HepG2 (cell line): ENCODE results near the gene HAUS1. TPM values are rescaled to one million over a fixed set of nuclear protein-coding genes. Genes with fewer than 3 reads are reported as not detected.

Experiments used
- EED ChIP-seq: sonication (generic); formaldehyde crosslinking; IDR thresholded peaks from 2 replicates; pipeline ENCODE4 v1.5.0; 2020; ENCODE audit warnings: mild to moderate bottlenecking, missing genetic modification reagents
- ESRRA ChIP-seq: sonication (generic); formaldehyde crosslinking; IDR thresholded peaks from 2 replicates; pipeline ENCODE4 v1.5.1; 2020; ENCODE audit warnings: mild to moderate bottlenecking, low read depth, missing genetic modification reagents
- ETV5 ChIP-seq: IDR thresholded peaks from 2 replicates; pipeline ENCODE4 v1.6.1; 2018; ENCODE audit warnings: missing biosample characterization, missing genetic modification reagents, inconsistent platforms, borderline replicate concordance
- FOXM1 ChIP-seq: sonication (generic); formaldehyde crosslinking; IDR thresholded peaks from 2 replicates; pipeline ENCODE4 v1.5.0; 2020; ENCODE audit warnings: missing genetic modification reagents
- GLI4 ChIP-seq: sonication (generic); formaldehyde crosslinking; IDR thresholded peaks from 2 replicates; pipeline ENCODE4 v1.5.1; 2020; ENCODE audit warnings: missing genetic modification reagents, mild to moderate bottlenecking, moderate library complexity, borderline replicate concordance
- GZF1 ChIP-seq: sonication (generic); formaldehyde crosslinking; IDR thresholded peaks from 2 replicates; pipeline ENCODE4 v1.5.1; 2020; ENCODE audit warnings: mild to moderate bottlenecking, missing genetic modification reagents
- ISX ChIP-seq: sonication (generic); formaldehyde crosslinking; conservative IDR thresholded peaks from 2 replicates; pipeline ENCODE4 v1.5.0; 2020; ENCODE audit warnings: missing genetic modification reagents
- MAF1 ChIP-seq: sonication (generic); formaldehyde crosslinking; IDR thresholded peaks from 2 replicates; pipeline ENCODE4 v1.5.0; 2020; ENCODE audit warnings: missing genetic modification reagents, borderline replicate concordance
- MBNL3 ChIP-seq: fragments of 250-450 bp; sonication (Bioruptor Pico); conservative IDR thresholded peaks from 2 replicates; pipeline ENCODE4 v1.8.0; 2022; ENCODE audit warnings: mild to moderate bottlenecking, inconsistent platforms
- PHF21A ChIP-seq: sonication (generic); formaldehyde crosslinking; IDR thresholded peaks from 2 replicates; pipeline ENCODE4 v1.5.0; 2020; ENCODE audit warnings: mild to moderate bottlenecking, missing genetic modification reagents
- SALL1 ChIP-seq: sonication (generic); formaldehyde crosslinking; IDR thresholded peaks from 2 replicates; pipeline ENCODE4 v1.8.0; 2022; ENCODE audit warnings: mild to moderate bottlenecking, missing genetic modification reagents
- SMAD1 ChIP-seq: sonication (generic); formaldehyde crosslinking; IDR thresholded peaks from 2 replicates; pipeline ENCODE4 v1.4.0; 2020; ENCODE audit warnings: missing genetic modification reagents, low read depth, mild to moderate bottlenecking, borderline replicate concordance
- SP5 ChIP-seq: IDR thresholded peaks from 2 replicates; pipeline ENCODE4 v1.6.1; 2016; ENCODE audit warnings: low read depth, borderline replicate concordance
- TMF1 ChIP-seq: sonication (generic); formaldehyde crosslinking; IDR thresholded peaks from 2 replicates; pipeline ENCODE4 v1.8.1; 2022; ENCODE audit warnings: low read depth, missing genetic modification reagents
- ZBTB42 ChIP-seq: sonication (generic); formaldehyde crosslinking; IDR thresholded peaks from 2 replicates; pipeline ENCODE4 v1.5.0; 2020; ENCODE audit warnings: mild to moderate bottlenecking, missing genetic modification reagents
- ZFP36L2 ChIP-seq: sonication (generic); formaldehyde crosslinking; IDR thresholded peaks from 2 replicates; pipeline ENCODE4 v1.4.0; 2020; ENCODE audit warnings: missing genetic modification reagents
- ZKSCAN1 ChIP-seq: fragments of 150-350 bp; IDR thresholded peaks from 2 replicates; pipeline ENCODE4 v1.6.1; 2014; ENCODE audit warnings: low read length
- ZKSCAN5 ChIP-seq: sonication (generic); formaldehyde crosslinking; IDR thresholded peaks from 2 replicates; pipeline ENCODE4 v1.5.1; 2020; ENCODE audit warnings: mild to moderate bottlenecking, missing genetic modification reagents
- ZNF10 ChIP-seq: sonication (generic); formaldehyde crosslinking; IDR thresholded peaks from 2 replicates; pipeline ENCODE4 v1.4.0; 2020; ENCODE audit warnings: mild to moderate bottlenecking, low read depth, missing genetic modification reagents, borderline replicate concordance
- ZNF124 ChIP-seq: sonication (generic); formaldehyde crosslinking; IDR thresholded peaks from 2 replicates; pipeline ENCODE4 v1.4.0; 2020; ENCODE audit warnings: missing genetic modification reagents
- ZNF17 ChIP-seq: sonication (generic); formaldehyde crosslinking; IDR thresholded peaks from 2 replicates; pipeline ENCODE4 v1.5.0; 2020; ENCODE audit warnings: mild to moderate bottlenecking, missing genetic modification reagents
- ZNF576 ChIP-seq: sonication (generic); formaldehyde crosslinking; IDR thresholded peaks from 2 replicates; pipeline ENCODE4 v1.4.0; 2020; ENCODE audit warnings: mild to moderate bottlenecking, missing genetic modification reagents
- ZNF660 ChIP-seq: sonication (generic); formaldehyde crosslinking; IDR thresholded peaks from 2 replicates; pipeline ENCODE4 v1.5.1; 2020; ENCODE audit warnings: mild to moderate bottlenecking, low read depth, missing genetic modification reagents, borderline replicate concordance
- ZNF710 ChIP-seq: sonication (generic); formaldehyde crosslinking; IDR thresholded peaks from 2 replicates; pipeline ENCODE4 v1.5.0; 2020; ENCODE audit warnings: mild to moderate bottlenecking, missing genetic modification reagents, borderline replicate concordance
- polyA plus RNA-seq, 8 experiments: library from polyadenylated mRNA; depleted of rRNA in 3 of 8; stranded (reverse) in 7 of 8; unstranded in 1 of 8; fragments of >200 nt; fragmentation: Illumina TruSeq in 4 of 8; extraction: Trizol in 4 of 8; gene quantifications; 2 replicates each; pipeline versions ENCODE4 v1.2.1 to v1.2.3, GENCODE V29; 2011 to 2016; ENCODE audit warnings: low read depth in 4 of 8, missing spikeins in 1 of 8, mixed read lengths in 1 of 8; ENCODE audit not compliant: insufficient read depth in 1 of 8
- total RNA-seq, 5 experiments: library from RNA; depleted of rRNA; stranded (reverse); fragments of >200 nt; fragmentation: Illumina TruSeq; extraction: Trizol; gene quantifications; 2 replicates each; pipeline ENCODE4 v1.2.3, GENCODE V29; 2016; ENCODE audit warnings: low read depth in 1 of 5
- TF ChIP-seq, protein P1 (sequence below): sonication (generic); formaldehyde crosslinking; IDR thresholded peaks from 2 replicates; pipeline ENCODE4 v1.4.0; 2020; ENCODE audit warnings: mild to moderate bottlenecking, low read depth, missing genetic modification reagents
- TF ChIP-seq, protein P2 (sequence below): sonication (generic); formaldehyde crosslinking; IDR thresholded peaks from 2 replicates; pipeline ENCODE4 v1.5.0; 2020; ENCODE audit warnings: mild to moderate bottlenecking, low read depth, missing genetic modification reagents, borderline replicate concordance

Gene HAUS1
- total and polyA plus RNA-seq, 2 of the 13 experiments (the other 11 are each of a cell fraction or from before 2014, with no cell fraction given), result 20.6 to 59.2 TPM

GRCh38 chr18:46173393-46174341 is 69.5 kb downstream of the HAUS1 start (continued):
- peak; percentile 12; the same call in 1 of the 2 replicates for TF ChIP-seq ZNF710 (CRISPR knock-in tag)
- TF ChIP-seq TMF1 (CRISPR knock-in tag), result no peak
- TF ChIP-seq SALL1 (CRISPR knock-in tag), result peak; percentile 68
- TF ChIP-seq EED (CRISPR knock-in tag), result no peak
- no peak for TF ChIP-seq ZFP36L2 (CRISPR knock-in tag)
- no peak for TF ChIP-seq ZNF17 (CRISPR knock-in tag)
- TF ChIP-seq MBNL3 (CRISPR knock-in tag), result no peak
- no peak; the same call in 1 of the 2 replicates for TF ChIP-seq MAF1
- peak; percentile 88 for TF ChIP-seq PHF21A (CRISPR knock-in tag)
- TF ChIP-seq ZNF660 (CRISPR knock-in tag), result no peak
- TF ChIP-seq ZKSCAN5 (CRISPR knock-in tag), result no peak
- no peak for TF ChIP-seq FOXM1 (CRISPR knock-in tag)
- peak; percentile 89 for TF ChIP-seq ETV5
- 0 out of 2 replicates have a peak, but pooled peaks have one; percentile 25 for TF ChIP-seq GZF1 (CRISPR knock-in tag)
- no peak for TF ChIP-seq ISX
- TF ChIP-seq, protein P1, sequence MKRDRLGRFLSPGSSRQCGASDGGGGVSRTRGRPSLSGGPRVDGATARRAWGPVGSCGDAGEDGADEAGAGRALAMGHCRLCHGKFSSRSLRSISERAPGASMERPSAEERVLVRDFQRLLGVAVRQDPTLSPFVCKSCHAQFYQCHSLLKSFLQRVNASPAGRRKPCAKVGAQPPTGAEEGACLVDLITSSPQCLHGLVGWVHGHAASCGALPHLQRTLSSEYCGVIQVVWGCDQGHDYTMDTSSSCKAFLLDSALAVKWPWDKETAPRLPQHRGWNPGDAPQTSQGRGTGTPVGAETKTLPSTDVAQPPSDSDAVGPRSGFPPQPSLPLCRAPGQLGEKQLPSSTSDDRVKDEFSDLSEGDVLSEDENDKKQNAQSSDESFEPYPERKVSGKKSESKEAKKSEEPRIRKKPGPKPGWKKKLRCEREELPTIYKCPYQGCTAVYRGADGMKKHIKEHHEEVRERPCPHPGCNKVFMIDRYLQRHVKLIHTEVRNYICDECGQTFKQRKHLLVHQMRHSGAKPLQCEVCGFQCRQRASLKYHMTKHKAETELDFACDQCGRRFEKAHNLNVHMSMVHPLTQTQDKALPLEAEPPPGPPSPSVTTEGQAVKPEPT (CRISPR knock-in tag), result no peak
- TF ChIP-seq ZNF124 (CRISPR knock-in tag), result peak; percentile 63; the same call in 1 of the 2 replicates
- TF ChIP-seq, protein P2, sequence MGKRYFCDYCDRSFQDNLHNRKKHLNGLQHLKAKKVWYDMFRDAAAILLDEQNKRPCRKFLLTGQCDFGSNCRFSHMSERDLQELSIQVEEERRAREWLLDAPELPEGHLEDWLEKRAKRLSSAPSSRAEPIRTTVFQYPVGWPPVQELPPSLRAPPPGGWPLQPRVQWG (CRISPR knock-in tag), result no peak
- TF ChIP-seq ZNF576 (CRISPR knock-in tag), result 0 out of 2 replicates have a peak, but pooled peaks have one; percentile 5
- no peak for TF ChIP-seq GLI4 (CRISPR knock-in tag)
- no peak for TF ChIP-seq ZKSCAN1
- no peak for TF ChIP-seq ZNF10
- TF ChIP-seq ZBTB42 (CRISPR knock-in tag), result 0 out of 2 replicates have a peak, but pooled peaks have one; percentile 13
- TF ChIP-seq ESRRA (CRISPR knock-in tag), result peak; percentile 9; the same call in 1 of the 2 replicates
- TF ChIP-seq SP5 (CRISPR knock-in tag), result peak; percentile 17; the same call in 1 of the 2 replicates
- TF ChIP-seq SMAD1 (CRISPR knock-in tag), result no peak
